GM21423 (cell line): ENCODE results near the gene CSTB.

ENCODE experiments used
- ATAC-seq: cut with Tn5 transposase; IDR thresholded peaks from one replicate; pipeline ENCODE4 v1.9.1; 2021; ENCODE audit warnings: mild to moderate bottlenecking, moderate library complexity; ENCODE audit not compliant: unreplicated experiment

The CSTB gene

DNA sequence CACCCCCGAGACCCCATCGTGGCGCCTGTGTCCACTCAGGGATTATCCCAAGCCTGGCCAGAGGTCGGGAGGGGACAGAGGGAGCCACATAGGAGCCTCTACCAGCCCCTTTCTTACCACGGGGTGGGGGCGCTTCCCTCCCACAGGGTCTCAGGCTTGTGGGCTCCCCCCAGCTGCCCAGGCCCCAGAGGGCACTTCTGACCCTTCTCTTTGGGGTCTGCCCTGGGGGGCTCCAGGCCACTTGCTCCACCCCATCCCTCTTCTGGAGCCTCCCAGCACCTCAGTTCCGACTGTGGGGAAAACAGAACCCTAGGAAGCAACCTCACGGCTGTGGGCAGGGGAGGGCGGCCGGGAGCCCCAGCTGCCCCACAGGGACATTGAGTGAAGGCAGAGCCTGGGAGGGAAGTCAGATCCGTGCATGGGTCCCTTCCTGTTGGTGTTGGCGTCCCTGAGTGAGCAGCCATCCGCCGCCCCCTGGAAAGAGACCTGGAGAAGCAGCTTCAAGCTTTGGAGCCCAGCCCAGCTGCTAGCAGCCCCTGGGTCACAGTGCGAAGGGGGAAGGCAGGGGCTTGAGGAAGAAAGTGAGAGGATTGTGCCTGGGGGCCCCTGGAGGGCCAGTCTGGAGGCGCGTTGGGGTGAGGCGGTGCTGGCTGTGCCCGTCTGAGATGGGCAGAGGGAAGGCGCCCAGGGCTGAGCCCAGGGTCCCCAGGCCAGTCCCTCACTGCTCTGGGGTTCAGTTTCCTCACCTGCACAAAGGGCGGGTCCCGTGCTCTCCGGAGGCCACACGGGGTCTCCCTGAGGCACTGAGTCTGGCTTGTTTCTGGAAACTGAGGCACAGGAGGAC lies 35.4 kb upstream of the CSTB start:
- ATAC-seq = no peak

DNA sequence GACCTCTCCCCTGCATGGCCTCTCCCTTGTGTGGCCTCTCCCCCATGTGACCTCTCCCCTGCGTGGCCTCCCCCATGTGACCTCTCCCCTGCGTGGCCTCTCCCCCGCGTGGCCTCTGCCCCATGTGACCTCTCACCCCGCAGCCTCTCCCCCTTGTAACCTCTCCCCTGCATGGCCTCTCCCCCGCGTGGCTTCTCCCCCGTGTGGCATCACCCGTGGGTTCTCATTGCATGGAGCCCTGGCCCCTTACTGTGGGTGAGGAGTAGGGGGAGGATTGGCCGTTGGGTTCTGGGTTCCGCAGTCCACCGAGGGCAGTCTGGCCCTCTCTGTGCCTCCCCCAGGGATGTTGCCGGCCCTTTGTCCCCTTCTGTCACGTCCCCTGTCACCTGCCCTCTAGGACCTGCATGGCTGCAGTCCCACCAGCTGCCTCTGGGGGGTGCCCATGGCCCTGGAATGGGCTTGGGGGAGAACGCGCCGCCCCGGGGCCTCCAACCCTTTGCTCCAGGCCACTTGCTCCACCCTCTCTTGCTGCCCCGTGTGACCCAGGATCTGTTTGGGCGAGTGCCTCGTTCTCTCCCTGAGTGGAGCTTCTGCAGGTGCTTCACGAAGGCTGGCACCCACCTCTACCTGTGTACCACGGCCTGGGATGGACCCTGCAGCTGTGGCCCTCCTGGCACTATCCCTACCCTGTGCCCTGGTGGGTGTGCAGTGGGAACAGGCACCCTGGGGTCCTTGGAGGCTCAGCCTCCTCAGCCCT lies 34.6 kb upstream of the CSTB start:
- peak; percentile 62 for ATAC-seq

DNA sequence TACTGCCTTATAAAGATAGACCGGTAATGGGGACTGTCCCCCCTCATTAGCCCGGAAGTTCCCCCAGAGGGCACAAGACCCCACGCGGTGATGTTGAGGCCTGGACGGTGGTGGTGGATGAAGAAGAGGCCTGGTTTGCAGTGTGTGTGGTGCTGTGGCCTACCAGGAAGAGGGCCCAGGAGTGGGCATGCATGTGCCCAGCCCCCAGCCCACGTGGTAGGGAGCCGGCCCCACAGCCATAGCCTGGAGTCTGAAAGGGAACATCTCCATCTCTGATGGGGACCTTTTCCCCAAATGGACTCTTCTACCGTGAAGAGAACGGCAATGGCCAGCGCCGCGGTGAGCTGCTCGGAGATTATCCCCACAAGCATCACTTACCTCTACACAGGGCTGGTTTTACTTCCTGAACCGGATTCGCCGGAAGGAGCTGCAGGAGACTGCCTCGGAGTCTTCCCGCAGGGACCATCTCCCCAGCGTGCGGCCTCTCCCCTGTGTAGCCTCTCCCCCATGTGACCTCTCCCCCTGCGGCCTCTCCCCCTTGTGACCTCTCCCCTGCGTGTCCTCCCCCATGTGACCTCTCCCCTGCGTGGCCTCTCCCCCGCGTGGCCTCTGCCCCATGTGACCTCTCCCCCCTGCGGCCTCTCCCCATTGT lies 33.9 kb upstream of the CSTB start:
- ATAC-seq = no peak

DNA sequence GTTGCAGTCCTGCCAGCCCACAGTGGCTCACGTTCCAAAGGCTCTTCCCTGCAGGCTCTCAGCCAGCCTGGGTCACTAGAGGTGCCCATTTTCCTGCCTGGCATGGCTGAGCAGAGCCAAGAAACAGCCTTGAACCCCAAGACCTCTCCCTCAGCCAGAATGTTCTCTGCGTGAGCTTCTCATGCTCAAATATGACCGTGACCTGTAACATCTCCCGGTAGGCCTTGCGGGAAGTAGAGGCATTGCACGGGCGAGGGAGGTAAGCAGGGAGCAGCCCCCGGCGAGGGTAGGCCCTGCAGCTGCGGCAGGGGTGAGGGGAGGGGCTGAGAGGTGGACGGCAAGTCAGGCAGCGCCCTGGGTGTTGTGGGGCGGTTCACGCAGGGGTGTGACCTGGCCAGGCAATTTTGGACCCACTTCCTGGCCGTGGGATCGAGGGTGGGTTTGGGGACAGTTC lies 33.3 kb upstream of the CSTB start:
- ATAC-seq = no peak

DNA sequence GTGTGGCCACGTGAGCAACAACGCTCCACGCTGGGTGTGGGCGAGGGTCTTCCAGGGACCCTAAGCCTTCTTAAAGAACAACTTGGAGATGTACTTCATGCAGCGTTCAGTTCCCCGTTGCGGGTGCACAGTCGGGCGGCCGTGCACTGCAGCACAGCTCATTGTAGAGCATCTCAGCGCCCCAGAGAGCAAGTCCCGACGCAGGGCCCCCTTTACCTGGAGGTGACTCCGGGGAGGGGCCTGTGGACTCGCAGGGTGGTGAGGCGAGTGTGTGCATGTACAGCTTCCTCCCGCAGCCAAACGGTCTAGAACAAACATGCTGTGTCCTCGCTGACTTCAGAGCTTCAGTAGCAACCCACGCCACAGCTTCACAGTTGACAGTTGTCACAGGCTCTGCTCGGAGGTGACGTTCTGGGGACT lies 32.7 kb upstream of the CSTB start:
- ATAC-seq = no peak

DNA sequence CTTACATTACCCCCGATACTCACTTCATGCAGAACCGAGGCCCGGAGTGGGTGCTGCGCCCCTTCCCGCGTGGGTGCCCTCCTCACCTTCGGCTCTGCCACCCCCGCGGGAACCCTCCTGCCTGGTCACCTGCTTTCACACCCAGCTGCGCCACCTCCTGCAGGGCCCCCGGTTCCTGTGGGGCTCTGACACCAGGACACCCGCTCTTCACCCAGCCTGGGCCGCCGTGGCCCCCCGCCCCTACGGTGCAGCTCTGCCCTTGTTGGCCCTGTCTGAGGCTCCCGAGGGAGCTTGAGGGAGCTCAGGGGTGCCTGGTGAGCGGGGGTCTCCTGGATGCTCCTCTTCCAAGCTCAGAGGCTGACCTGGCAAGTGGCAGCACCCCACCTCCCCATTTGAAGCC lies 32.3 kb upstream of the CSTB start:
- ATAC-seq = no peak

DNA sequence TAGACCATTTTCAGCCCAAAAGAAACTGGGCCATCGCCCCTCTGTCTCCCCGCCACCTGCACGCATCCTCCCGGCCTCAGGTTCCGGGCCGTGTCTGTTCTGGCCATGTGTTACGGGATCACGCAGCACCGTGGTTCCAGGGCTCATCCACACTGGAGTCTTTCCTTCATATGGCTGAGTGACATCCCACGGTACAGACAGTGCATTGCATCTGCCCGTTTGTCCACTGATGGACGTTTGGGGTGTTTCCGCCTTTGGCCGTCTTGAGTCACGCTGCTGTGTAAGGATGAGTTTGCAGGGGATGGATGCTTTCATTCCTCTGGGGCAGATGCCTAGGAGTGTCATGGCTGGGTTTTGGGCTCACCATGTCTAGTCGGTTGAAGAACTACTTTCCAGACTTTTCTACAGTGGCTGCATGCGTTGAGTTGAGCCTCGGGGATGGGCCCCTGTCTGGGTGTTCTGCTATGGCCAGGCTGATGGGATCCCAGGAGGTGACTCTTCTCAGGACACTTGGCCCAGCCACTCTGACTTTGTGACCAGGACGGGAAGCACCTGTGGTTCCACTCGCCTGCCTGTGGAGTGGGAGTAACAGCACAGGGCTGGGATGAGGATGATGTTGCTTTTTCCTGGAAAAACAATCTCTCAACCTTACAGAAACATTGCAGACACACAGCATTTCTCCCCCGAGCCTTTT lies 30.1 kb upstream of the CSTB start:
- no peak for ATAC-seq

DNA sequence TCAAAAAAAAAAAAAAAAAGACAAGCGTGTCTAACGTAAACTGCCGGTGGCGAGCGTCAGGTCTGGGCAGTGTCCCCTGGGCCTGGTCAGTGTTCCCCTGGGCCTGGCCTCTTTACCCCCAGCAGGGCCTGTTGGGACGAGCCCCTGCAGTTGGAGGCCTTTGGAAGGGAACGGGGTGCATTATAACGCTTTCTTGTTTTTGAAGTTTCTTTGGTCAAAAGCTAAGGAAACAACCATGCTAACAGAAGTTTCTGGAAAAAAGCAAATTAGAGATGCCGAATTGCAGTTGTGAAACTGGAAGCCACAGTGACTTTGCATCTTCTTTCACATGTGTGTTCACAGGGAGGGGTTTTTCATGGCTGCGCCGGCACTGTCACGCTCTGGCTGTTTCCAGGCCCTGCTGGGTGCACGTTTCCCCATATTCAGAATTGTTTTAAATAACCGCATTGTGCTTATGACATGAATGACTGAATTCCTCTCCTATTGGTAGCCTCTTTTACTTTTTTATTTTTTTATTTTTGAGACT lies 29.2 kb upstream of the CSTB start:
- ATAC-seq = peak; percentile 76

DNA sequence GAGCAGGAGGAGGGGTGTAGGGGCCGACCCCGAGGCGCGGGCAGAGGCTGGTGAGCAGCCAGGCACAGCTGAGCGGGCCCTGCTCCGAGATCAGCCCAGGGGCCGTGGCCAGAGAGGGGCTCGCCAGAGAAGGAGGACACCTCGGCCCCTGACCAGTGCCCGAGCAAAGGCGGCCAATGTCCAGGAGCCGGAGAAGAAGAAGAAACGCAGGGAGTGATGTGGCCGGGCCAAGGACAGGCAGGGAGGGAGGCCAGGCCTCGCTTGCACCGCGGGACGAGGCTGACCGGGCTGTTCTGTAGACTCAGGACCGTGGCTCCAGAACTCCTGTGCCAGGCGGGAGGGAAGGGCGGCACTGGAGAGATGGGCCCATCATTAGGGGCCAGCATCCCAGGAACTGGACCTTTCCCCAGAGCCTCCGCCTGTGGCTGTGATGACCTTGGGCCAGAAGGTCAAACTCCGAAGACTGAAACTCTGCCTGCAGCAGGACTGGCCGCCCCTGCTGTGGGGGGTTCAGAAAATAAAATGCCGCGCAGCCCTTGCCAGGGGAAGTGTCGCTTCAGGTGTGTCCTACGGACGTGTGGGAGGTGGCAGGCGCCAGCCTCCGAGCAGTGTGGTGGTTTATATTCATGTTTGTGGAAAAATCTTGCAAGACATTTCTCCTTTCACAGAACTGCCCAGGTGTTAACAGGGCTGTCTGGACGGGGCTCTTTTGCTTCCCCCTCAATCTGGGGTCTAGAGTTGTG lies 27.6 kb upstream of the CSTB start:
- ATAC-seq = no peak

DNA sequence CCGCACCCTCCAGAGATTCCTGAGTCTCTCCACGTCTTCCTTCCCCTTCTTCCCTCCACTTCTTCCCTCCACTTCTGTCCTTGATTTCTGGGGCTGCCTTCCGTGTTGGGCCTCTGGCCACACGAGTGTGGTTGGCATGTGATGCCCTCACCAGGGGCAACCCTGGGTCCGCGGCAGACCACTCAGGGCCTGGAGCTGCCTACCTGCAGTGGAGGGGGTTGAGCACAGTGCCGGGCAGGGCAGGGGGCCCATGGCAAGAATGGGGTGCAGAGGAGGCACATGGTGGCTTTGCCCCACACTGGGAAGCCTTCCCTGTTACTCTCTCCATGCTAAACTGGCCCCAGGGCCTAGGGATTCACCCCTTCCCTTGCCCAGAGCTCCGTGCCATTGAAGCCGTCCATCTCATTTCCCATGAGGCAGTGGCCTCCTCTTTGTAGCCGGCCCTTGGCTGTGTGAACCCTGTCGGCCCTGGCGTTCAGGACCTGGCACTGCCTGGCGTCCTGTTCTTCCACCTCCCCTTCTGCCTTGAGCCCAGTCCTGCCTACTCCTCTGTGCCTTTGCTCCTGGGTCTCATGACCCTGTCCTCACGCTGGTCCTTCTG lies 26.7 kb upstream of the CSTB start:
- ATAC-seq = no peak

DNA sequence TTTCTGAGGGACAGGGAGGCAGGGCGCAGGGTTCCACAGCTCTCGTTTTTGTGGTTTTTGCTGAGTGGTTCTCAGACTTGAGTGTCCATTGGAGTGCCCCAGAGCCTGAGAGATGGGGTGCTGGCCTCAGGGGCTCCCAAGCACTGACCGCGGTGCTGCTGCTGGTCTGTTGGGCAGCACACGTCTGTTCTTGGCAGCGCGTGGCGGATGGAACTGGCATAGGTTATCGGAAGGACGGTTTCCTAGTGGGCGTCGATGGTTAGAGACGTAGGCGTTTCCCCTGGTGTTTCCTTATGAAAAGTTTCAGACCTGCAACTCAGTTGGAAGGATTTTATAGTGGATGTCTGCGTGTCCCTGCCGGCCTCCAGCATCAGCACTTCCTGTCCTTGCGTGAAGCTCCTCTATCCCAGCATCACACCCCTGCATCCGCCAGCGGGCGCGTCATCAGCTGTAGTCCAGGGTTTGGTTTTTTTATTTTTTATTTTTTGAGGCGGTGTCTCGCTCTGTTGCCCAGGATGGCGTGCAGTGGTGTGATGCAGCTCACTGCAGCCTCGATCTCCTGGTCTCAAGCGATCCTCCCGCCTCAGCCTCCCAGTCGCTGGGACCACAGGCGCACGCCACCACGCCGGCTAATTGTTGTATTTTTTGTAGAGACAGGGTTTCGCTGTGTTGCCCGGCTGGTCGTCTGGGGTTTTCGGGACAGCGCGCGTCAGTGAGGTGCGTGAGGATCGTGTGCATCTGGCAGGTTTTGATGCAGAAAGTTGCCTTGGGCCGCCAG lies 25.1 kb upstream of the CSTB start:
- no peak for ATAC-seq

DNA sequence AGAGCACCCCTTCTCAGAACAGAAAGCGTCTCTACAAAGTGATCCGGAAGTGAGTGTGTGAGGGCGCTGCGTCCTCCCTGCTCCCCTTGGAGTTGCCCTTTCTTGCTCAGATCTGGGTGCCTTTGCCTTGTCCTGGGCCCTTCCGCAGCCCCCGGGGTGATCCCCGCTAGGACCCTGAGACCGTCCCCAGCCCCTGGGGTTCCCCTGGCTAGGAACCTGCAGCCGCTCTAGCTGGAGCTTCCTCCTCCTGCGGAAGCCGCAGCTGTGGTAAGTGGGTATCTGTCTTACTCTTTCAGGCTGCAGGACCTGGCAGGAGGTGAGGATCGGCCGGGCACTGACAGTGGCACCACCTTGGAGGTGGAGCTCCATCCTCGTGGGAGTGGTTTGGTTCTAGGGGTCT lies 24.5 kb upstream of the CSTB start:
- no peak for ATAC-seq

DNA sequence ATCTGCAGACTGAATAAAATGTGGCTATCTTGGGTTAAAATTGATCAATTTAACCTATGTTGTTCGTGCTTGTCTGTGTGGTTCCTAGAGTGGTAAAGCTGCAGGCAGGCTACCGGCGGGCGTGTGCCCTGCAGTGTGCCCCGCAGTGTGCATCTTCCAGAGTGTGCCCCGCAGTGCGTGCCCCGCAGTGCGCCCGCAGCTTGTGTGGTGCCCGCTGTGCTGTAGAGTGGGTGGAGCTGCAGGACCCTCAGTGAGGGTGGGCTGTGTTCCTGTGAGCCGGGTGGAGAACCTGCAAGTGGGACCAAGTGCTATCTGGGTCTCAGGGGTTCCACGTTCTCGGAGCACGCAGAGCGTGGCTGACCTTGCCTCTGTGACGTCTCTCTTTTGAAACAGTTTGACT lies 24.0 kb upstream of the CSTB start:
- ATAC-seq = no peak

DNA sequence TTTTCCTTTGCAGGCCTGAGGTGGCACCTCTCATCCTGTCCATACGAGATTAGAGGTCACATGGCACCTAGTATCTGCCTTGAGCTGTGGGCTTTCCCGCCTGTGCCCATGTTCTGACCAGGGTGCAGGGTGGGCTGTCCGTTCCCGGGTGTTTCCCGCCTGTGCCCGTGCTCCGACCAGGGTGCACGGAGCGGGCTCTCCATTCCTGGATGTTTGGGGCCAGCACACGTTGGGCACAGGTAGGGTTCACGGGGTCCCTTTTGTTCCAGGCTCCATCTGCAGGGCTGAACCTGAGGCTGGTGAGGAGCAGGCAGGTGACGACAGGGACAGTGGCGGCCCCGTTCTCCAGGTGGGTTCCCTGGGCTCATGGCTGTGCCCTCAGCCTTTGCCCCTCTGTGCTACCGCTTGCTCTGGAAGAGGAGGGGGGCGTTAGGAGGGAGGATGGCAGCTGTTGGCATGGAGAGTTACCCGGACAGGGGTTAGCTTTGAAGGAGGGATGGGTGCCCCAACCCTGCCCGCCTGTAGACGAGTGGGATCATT lies 23.3 kb upstream of the CSTB start:
- ATAC-seq = no peak

DNA sequence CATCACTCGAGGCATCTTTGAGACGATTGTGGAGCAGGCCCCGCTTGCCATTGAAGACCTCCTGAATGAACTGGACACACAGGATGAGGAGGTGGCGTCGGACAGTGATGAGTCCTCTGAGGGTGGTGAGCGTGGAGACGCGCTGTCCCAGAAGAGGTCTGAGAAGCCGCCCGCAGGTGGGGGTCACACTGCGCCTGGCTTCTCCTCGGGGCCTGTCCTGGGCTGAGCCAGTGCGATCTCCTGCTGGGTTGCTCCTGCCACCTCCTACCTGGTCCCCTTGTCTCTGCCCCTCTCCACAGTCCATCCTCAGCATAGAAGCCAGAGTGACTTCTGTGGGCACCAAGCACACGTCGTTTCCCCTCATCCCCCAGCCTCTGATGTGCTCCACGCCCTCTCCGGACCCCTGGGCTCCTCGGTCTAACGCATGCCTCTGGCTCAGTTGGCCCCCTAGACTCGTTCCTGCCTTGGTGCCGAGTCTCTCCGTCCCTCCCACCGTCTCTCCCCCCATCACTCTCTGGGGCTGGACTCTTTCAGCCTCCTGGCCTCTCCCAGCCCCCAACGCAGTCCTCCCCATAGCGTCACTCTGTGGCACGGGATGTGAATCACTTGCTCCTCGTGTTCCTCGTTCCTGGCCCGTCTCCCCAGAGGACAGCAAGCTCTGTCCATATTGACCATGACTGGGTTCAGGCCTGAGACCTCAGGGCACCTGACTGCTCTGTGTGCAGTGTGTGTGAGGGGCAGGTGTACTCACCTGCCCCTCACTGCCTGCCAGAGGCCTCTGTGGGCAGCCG lies 22.0 kb upstream of the CSTB start:
- ATAC-seq = no peak

DNA sequence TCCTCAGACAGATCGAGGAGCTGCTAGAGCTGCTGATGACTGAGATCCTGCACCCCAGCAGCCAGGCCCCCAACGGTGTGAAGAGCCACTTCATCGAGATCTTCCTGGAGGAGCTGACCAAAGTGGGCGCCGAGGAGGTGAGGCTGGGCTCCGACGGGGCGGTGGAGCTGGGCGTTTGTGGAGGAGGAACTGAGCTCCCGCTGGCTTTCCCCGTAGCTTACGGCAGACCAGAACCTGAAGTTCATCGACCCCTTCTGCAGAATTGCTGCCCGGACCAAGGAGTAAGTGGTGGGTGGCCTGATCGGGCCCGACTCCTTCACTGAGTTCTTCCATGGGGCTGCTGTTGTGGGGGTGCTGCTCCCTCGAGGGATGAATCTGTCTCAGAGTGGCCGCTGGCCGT lies 21.3 kb upstream of the CSTB start:
- ATAC-seq = no peak

DNA sequence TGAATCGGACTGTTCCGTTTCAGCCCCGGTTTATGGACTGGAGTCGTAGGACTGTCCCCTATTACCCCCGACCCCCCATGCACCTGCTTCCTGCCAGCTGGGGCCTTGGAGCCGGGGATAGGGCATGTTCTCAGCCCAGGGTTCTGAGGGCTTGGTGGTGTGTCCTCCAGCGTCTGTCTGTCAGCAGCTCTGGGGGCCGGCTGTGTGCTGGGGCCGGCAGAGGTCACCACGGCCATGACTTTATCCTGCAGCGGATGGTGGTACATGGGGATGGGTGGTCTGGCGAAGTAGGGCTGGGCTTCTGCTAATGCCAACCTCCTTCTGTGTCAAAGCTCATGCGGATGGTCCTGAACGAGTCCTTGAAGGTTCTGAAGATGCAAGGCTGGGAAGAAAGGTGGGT lies 18.7 kb upstream of the CSTB start:
- no peak for ATAC-seq

DNA sequence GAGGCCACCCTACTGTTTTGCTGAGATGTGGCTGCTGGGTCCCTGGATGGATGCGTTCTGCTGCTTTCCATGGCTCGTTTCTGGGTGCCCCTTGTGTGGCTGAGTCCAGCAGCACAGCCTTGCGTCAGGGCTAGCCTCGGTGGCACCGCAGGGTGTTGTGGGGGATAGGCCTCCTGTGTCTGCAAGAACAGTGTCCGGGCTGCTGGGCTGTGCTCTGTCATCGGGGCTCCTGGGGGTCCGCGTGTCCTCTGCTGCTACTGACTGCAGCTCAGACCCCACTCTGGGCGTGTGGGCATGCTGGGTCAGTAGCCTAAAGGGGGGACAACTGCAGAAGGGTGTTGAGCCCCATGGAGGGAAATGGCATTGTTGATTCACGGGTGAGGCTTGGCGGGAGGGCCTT lies 18.2 kb upstream of the CSTB start:
- ATAC-seq = no peak
